ENCODE results near the gene FAM222A. TPM values are rescaled to one million over a fixed set of nuclear protein-coding genes. Genes with fewer than 3 reads are reported as not detected.
A peak's percentile ranks its signal among the peaks of the same experiment; 100 is the strongest.

FAM222A gene
- total RNA-seq, 2 experiments from 2014 or later = 0.20 to 0.38 TPM

DNA sequence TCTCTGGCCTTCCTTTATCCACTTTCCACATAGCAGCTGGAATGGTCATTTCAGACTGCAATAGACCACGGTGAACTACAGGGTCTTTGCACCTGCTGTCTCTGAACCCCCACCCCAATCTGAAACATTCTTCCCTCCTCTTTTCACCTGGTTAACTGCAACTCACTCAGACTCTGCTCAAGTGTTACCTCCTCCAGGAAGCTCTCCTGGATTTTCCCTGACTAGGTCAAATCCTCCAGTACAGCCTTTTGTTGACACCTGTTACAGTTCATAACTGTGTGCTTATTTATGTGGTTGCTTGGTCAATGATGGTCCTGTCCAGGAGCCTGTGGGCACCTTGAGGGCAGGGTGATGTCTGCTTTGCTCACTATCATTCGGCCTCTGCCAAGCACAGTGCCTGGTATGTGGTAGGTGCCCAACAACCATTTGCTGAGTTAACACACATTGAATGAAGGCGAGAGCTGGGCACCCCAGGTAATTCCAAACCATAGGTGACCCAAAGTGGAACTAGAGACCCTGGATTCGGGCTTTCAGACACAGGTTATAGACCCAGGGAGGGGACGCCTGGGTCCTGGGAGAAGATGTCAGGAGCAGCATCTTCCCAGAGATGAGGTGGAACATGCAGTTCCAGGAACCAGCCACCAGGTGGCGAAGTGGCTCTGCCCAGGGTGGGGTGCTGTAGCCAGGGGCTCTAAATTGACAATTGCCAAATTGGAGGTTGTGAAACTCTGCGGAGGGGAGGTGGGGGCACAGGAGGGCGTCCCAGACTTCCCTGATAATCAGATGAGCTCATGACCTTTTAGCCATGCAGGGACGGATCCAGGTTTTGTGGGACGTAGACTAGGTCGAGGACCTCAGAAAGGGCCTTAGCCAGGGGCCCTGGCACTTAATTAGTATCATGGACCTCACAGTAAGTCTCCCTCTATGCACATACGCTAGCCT is 91.5 kb downstream of the FAM222A start:
- intact Hi-C loops (cut with micrococcal nuclease) = loop anchor here (1.0 kb wide), 4 partner anchors 40 to 295 kb away; partner anchors contain the start of gene GLTP
- DNase-seq = peak; percentile 74
- H3K4me1 Mint-ChIP-seq (ENCODE audit: low read depth) = no peaks in the 10 kb centered on the region
- H3K4me3 Mint-ChIP-seq = no peak overlapping the region
- H3K27me3 Mint-ChIP-seq (ENCODE audit: low read depth) = no peaks in the 10 kb centered on the region
- CTCF ChIA-PET = interaction anchor here (0.6 to 6.1 kb wide), 26 partner anchors 10 to 831 kb away, joined by 3 to 103 read pairs (median 3); no protein-coding TSS in a partner anchor
- no peaks in the 10 kb centered on the region for H3K9me3 Mint-ChIP-seq
- H3K27ac Mint-ChIP-seq = no peak overlapping the region
- H3K36me3 Mint-ChIP-seq (ENCODE audit: low read depth) = no peaks in the 10 kb centered on the region

GRCh38 chr12:109807954-109808643 is 94.5 kb downstream of the FAM222A start:
- Mint-ChIP-seq H3K27me3 (ENCODE audit: low read depth) (peaks cover 3% of the 10 kb centered on the region), H3K36me3 (ENCODE audit: low read depth) (no peaks in the 10 kb centered on the region), H3K27ac (no peak overlapping the region), H3K9me3 (no peaks in the 10 kb centered on the region), H3K4me1 (ENCODE audit: low read depth) (no peaks in the 10 kb centered on the region), H3K4me3 (no peak overlapping the region)
- CTCF ChIA-PET = interaction anchor here (1.1 to 6.1 kb wide), 2 partner anchors 33 to 38 kb away, joined by 3 to 103 read pairs; no protein-coding TSS in a partner anchor
- no peak for DNase-seq
- intact Hi-C loops (cut with micrococcal nuclease) = no loop called here

- no peaks in the 10 kb centered on the region for H3K4me1 Mint-ChIP-seq (ENCODE audit: low read depth)
- peaks cover 3% of the 10 kb centered on the region for H3K27me3 Mint-ChIP-seq (ENCODE audit: low read depth)
- no peak for DNase-seq
- no peaks in the 10 kb centered on the region for H3K36me3 Mint-ChIP-seq (ENCODE audit: low read depth)
- no peaks in the 10 kb centered on the region for H3K9me3 Mint-ChIP-seq
- intact Hi-C loops (cut with micrococcal nuclease) = no loop called here
- H3K27ac Mint-ChIP-seq = no peak overlapping the region
- CTCF ChIA-PET = interaction anchor here (6.1 kb wide), 1 partner anchor 37 kb away, joined by 103 read pairs; no protein-coding TSS in a partner anchor
- no peak overlapping the region for H3K4me3 Mint-ChIP-seq
Measured at GRCh38 chr12:109808876-109809646, 95.4 kb downstream of the FAM222A start.

GRCh38 chr12:109810954-109811623 is 97.5 kb downstream of the FAM222A start:
- CTCF ChIA-PET = interaction anchor here (0.9 kb wide), 1 partner anchor 34 kb away, joined by 3 read pairs; no protein-coding TSS in a partner anchor

DNA sequence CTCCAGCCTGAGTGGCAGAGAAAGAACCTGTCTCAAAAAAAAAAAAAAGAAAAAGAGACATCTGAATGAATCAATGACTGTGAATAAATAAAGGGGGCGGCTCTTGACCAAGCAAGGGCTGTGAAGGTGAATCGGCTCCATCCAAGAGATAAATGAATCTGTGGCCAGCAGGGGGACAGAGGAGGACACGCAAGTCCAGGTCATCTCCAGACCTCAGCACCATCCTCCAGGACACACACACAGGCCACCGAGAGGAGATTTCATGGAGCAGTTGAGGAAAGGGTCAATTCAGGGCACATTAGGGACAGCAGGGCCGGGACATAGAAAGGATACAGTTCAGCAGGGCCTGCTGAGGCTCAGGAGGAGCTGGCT is 98.0 kb downstream of the FAM222A start:
- Mint-ChIP-seq H3K4me3 (no peak overlapping the region), H3K27me3 (ENCODE audit: low read depth) (peaks cover 3% of the 10 kb centered on the region), H3K9me3 (no peaks in the 10 kb centered on the region), H3K36me3 (ENCODE audit: low read depth) (no peaks in the 10 kb centered on the region), H3K4me1 (ENCODE audit: low read depth) (no peaks in the 10 kb centered on the region), H3K27ac (no peak overlapping the region)
- CTCF ChIA-PET = no interaction called here
- intact Hi-C loops (cut with micrococcal nuclease) = no loop called here
- no peak for DNase-seq

More at GRCh38 chr12:109810954-109811623, 97.5 kb downstream of the FAM222A start:
- no peak overlapping the region for H3K4me3 Mint-ChIP-seq
- H3K27me3 Mint-ChIP-seq (ENCODE audit: low read depth) = peaks cover 3% of the 10 kb centered on the region
- H3K27ac Mint-ChIP-seq = no peak overlapping the region
- no peaks in the 10 kb centered on the region for H3K4me1 Mint-ChIP-seq (ENCODE audit: low read depth)
- no peak for DNase-seq
- H3K36me3 Mint-ChIP-seq (ENCODE audit: low read depth) = no peaks in the 10 kb centered on the region
- no peaks in the 10 kb centered on the region for H3K9me3 Mint-ChIP-seq
- intact Hi-C loops (cut with micrococcal nuclease) = no loop called here

DNA sequence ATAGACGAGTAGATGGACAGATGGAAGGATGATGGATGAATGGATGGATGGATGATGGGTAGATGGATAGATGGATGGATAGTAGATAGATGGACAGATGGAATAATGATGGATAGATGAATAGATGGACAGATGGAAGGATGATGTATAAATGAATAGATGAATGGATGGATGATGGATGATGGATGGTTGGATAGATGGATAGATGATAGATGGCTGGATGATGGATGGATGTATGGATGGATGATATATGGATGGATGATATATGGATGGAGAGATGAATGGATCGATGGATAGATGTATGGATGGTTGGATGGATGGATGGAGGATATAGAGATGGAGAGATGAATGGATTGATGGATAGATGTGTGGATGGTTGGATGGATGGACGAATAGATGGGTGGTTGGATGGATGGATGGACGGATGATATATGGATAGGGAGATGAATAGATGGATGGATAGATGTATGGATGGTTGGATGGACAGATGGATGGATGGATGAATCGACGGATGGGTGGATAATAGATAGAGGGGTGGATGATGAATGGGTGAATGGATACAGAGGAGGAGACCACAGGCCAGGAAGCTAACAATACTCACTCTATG is 100.3 kb downstream of the FAM222A start:
- H3K4me1 Mint-ChIP-seq (ENCODE audit: low read depth) = no peaks in the 10 kb centered on the region
- peaks cover 3% of the 10 kb centered on the region for H3K27me3 Mint-ChIP-seq (ENCODE audit: low read depth)
- H3K4me3 Mint-ChIP-seq = no peak overlapping the region
- no peak overlapping the region for H3K27ac Mint-ChIP-seq
- no peaks in the 10 kb centered on the region for H3K36me3 Mint-ChIP-seq (ENCODE audit: low read depth)
- intact Hi-C loops (cut with micrococcal nuclease) = no loop called here
- CTCF ChIA-PET = interaction anchor here (1.4 kb wide), 1 partner anchor 25 kb away, joined by 3 read pairs; no protein-coding TSS in a partner anchor
- H3K9me3 Mint-ChIP-seq = no peaks in the 10 kb centered on the region
- DNase-seq = no peak

GRCh38 chr12:109814600-109815150 is 101.0 kb downstream of the FAM222A start:
- no peaks in the 10 kb centered on the region for H3K36me3 Mint-ChIP-seq (ENCODE audit: low read depth)
- no peaks in the 10 kb centered on the region for H3K4me1 Mint-ChIP-seq (ENCODE audit: low read depth)
- no peak overlapping the region for H3K4me3 Mint-ChIP-seq
- intact Hi-C loops (cut with micrococcal nuclease) = no loop called here
- CTCF ChIA-PET = interaction anchor here (1.2 to 1.4 kb wide), 2 partner anchors 24 to 31 kb away, joined by 3 read pairs; no protein-coding TSS in a partner anchor
- DNase-seq = no peak
- peaks cover 3% of the 10 kb centered on the region for H3K27me3 Mint-ChIP-seq (ENCODE audit: low read depth)
- H3K27ac Mint-ChIP-seq = no peak overlapping the region
- no peaks in the 10 kb centered on the region for H3K9me3 Mint-ChIP-seq

DNA sequence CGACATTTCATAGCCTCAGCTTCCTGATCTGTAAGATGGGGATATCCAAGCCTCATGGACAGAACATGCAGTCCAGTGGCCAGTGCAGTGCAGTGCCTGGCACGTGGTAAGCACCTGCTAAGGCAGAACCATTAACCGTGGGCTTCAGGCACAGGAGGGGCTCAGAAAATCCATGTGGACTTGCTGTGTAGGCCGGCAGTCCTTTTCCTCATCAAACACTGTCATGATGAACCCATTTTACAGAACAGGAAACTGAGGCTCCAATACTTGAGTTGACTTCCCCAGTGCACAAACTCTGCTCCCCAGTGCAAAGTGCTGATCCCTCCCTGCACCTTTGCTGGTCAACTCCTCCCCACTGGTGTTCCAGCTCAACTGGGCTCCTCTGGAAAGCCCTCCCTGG is 101.6 kb downstream of the FAM222A start:
- Mint-ChIP-seq H3K27ac (no peak overlapping the region), H3K36me3 (ENCODE audit: low read depth) (no peaks in the 10 kb centered on the region), H3K9me3 (no peaks in the 10 kb centered on the region), H3K27me3 (ENCODE audit: low read depth) (peaks cover 3% of the 10 kb centered on the region), H3K4me1 (ENCODE audit: low read depth) (no peaks in the 10 kb centered on the region), H3K4me3 (no peak overlapping the region)
- no peak for DNase-seq
- CTCF ChIA-PET = interaction anchor here (1.0 to 1.4 kb wide), 3 partner anchors 23 to 382 kb away, joined by 3 to 4 read pairs (median 3); no protein-coding TSS in a partner anchor
- intact Hi-C loops (cut with micrococcal nuclease) = no loop called here

DNA sequence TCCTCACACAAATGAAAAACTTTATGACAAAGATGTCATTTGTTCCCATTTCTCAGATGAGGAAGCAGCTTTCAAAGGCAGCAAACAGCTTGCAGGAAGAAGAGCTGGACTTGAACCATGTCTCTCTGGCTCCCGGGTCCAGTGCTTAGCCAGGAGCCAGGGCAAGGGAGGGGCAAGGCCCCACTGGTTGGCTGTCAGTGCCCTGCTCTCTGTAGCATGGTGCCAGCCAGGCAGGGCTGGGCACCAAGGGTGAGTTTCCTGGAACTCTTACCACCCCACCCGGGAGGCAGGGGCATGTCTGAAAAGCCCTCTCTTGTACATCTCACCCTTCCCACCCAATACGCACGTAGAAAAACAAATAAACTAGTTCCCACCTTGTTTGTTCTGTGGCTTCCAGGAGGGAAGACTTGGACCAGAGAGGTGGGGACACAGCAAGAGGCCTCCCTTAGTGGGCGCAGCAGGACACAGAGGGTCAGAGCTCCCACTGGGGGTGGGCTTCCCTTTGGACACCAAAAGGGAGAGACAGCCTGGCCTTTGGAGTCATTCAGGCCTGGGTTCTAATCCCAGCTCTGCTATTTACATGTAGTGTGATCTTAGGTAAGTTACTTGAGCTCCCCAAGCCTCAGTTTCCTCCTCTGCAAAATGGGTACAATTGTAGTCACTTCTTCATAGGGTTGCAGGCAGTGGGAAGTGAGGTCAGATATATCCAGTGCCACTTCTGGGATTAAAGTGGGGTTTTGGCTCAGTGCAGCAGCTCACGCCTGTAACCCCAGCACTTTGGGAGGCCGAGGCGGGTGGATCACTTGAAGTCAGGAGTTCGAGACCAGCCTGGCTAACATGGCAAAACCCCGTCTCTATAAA is 102.4 kb downstream of the FAM222A start:
- Mint-ChIP-seq H3K4me3 (no peak overlapping the region), H3K36me3 (ENCODE audit: low read depth) (no peaks in the 10 kb centered on the region), H3K9me3 (no peaks in the 10 kb centered on the region), H3K27ac (no peak overlapping the region), H3K27me3 (ENCODE audit: low read depth) (peaks cover 3% of the 10 kb centered on the region), H3K4me1 (ENCODE audit: low read depth) (no peaks in the 10 kb centered on the region)
- intact Hi-C loops (cut with micrococcal nuclease) = no loop called here
- no peak for DNase-seq
- CTCF ChIA-PET = interaction anchor here (0.8 to 1.1 kb wide), 3 partner anchors 29 to 383 kb away, joined by 3 to 4 read pairs (median 3); no protein-coding TSS in a partner anchor

- intact Hi-C loops (cut with micrococcal nuclease) = no loop called here
- no peak for DNase-seq
- Mint-ChIP-seq H3K36me3 (ENCODE audit: low read depth) (no peaks in the 10 kb centered on the region), H3K27me3 (ENCODE audit: low read depth) (peaks cover under 1% of the 10 kb centered on the region), H3K27ac (no peak overlapping the region), H3K4me1 (ENCODE audit: low read depth) (no peaks in the 10 kb centered on the region), H3K4me3 (no peak overlapping the region), H3K9me3 (no peaks in the 10 kb centered on the region)
- CTCF ChIA-PET = interaction anchor here (1.1 kb wide), 1 partner anchor 42 kb away, joined by 3 read pairs; no protein-coding TSS in a partner anchor
Measured at GRCh38 chr12:109816870-109817269, 103.2 kb downstream of the FAM222A start.
